Activated T-cell treated with anti-CD3 and anti-CD28 coated beads for 4 hours (primary cell): ENCODE measurements around the gene ITCH.
A peak's percentile ranks its signal among the peaks of the same experiment; 100 is the strongest.
"Not testable (repeated sequence)": the region's sequence is repeated elsewhere in the genome, so short reads cannot be mapped to it uniquely, and the experiment has no call there.

ENCODE experiments used
- DNase-seq: peaks from one replicate; pipeline ENCODE4 v3.0.0-alpha.2; 2020

The ITCH gene

GRCh38 chr20:34514897-34515483, 151.9 kb downstream of the ITCH start:
- DNase-seq: no peak

- DNase-seq: peak; percentile 49
Observed at GRCh38 chr20:34515484-34516246, 152.6 kb downstream of the ITCH start.

- peak; percentile 93 for DNase-seq
Observed at GRCh38 chr20:34516247-34517113, 153.4 kb downstream of the ITCH start, which contains the start of gene DYNLRB1. DYNLRB1 (plus strand) TSS chr20:34516422; CDS start chr20:34516459, 37 bp downstream.

GRCh38 chr20:34517114-34517505, 154.0 kb downstream of the ITCH start:
- DNase-seq: no peak

- not testable (repeated sequence) for DNase-seq
Observed at GRCh38 chr20:34518863-34519262, 155.8 kb downstream of the ITCH start.

DNA sequence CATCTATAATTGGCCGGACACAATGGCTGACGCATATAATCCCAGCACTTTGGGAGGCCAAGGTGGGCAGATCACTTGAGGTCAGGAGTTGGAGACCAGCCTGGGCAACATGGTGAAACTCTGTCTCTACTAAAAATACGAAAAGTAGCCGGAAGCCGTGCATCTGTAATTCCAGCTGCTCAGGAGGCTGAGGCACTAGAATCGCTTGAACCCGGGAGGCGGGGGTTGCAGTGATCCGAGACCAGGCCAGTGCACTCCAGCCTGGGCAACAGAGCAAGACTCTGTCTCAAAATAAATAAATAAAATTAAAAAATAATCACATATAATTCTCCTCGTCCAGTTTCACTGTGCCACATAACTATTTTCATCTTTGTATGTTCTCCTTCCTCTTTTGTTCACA, 156.8 kb downstream of the ITCH start:
- not testable (repeated sequence) for DNase-seq

- DNase-seq: peak; percentile 28
Observed at GRCh38 chr20:34522969-34523871, 160.1 kb downstream of the ITCH start.

DNA sequence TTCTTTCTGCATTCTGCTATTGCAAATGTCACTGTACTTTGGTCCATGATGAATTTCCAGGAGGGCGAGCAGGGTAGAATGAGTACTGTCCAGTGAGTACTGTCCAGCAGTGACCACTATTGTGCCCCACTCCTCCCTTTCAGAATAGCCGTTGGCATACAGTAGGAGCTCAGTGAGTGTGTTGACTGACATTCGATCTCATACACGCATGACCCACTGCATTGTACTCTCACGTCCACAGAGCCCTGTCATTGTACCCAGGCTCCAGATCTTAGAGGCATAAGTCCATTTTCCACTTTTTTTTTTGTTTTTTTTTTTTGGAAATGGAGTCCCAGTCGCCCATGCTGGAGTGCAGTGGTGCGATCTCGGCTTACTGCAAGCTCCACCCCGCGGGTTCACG, 161.4 kb downstream of the ITCH start:
- no peak for DNase-seq

- no peak for DNase-seq
Observed at GRCh38 chr20:34525342-34525708, 162.3 kb downstream of the ITCH start.

DNA sequence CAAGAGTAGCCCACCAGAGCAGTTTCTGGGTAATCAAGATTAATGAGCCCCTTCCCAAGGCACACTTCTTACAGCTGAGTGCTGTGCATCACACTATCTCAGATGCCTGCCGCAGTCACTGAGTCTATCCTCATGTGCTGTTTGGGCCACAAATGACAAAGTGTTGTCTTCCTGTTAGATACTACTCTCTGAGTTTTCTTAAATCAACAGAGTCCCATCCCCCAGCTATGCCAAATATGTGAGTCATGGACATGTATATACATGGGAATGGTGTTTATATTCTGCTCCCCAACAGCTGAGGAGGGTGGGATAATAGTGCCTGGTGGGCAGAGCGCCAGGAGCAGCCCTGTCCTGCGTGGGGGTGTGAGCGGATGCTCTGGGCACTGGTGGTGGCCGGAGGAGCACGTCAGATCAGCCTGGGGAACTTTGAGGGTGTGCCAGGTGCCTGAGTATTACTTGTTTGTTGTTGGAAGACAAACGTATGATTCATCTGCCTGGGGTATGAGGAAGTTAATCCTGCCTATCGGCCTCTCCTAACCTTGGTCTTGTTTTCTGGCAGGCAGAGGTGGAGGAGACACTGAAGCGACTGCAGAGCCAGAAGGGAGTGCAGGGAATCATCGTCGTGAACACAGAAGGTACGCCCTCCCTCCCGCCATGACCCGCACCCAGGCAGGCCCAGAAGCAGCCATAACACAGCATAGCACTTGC, 162.8 kb downstream of the ITCH start:
- DNase-seq: no peak

GRCh38 chr20:34526466-34526865, 163.4 kb downstream of the ITCH start:
- no peak for DNase-seq

DNA sequence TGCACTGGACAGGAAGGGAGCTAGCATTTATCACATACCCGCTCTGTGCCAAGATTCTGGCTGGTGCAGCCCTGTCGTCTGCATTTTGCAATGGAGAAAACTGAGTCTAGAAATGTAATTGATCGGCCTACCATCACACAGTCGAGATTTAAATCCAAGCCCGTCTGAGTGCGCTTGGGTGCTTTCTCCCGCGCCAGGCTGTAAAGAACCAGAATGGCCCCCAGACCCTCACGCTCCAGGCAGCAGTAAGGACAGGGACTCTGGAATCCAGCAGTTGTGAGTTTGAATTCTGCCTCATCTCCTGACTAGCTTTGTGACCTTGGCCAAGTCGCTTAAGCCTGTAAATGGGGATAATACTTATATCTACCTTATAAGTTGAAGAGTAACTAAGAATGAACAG, 163.9 kb downstream of the ITCH start:
- no peak for DNase-seq

- DNase-seq: no peak
Observed at GRCh38 chr20:34528921-34529297, 165.8 kb downstream of the ITCH start.

DNA sequence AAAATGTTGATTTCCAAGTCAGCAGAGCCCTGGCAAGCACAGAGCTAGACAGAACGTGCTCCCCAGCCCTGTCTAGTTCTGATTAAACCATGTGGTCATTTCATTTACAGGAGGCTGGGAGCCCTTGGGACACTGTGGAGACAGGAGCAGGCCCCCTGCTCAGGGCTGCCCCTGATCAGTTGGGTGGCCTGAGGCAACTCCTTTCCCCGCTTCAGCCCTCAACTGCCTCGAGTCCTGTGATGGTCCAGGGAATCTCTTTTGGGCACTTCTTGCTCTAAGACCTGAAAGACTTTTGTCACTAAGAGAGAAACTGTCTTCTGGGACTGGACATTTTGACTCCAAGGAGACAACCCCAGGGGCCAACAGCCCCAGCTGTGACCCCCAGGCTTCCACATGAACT, 166.7 kb downstream of the ITCH start:
- DNase-seq: no peak

GRCh38 chr20:34530342-34530741, 167.3 kb downstream of the ITCH start:
- no peak for DNase-seq

DNA sequence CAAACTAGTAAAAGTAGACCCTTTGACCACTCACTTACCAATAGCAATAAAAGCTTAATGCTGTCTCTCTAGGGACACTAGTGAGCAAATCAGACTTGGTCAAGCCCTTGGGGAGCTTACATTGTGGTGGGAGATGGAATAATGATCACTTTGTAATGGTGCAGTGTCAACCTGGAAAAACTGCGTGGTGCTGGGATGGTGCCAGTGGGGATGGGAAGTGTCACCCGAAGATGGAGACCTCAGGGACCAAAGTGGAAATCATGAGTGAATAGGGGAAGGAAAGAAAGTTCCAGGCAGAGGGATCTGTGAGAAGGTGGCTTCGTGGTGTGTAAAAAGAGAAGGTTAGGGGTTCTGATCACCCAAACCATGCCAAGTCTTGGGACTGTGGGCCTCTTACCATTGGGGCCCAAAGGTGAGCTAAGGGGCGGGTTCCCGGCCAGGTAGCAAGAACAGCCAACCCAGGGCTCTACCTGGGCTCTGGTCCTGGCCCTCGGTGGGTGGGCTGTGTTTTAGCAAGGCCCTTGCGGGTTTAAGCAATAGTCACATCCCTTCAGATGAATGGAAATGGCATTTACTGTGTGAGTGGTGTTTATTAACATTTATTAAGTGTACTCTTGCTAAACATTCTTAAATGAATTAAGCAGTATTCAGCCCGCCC, 168.7 kb downstream of the ITCH start:
- DNase-seq: no peak

- no peak for DNase-seq
Observed at GRCh38 chr20:34532320-34532719, 169.2 kb downstream of the ITCH start.

- DNase-seq: no peak
Observed at GRCh38 chr20:34532756-34533155, 169.7 kb downstream of the ITCH start.

- DNase-seq: no peak
Observed at GRCh38 chr20:34534391-34535165, 171.5 kb downstream of the ITCH start.

- DNase-seq: no peak
Observed at GRCh38 chr20:34535301-34535840, 172.3 kb downstream of the ITCH start.
